H1 (cell line): ENCODE measurements around the gene SLC2A11. TPM values are rescaled to one million over a fixed set of nuclear protein-coding genes. Genes with fewer than 3 reads are reported as not detected.

Source experiments
- CTCF ChIA-PET: fragments of 300-600 bp; sonication (Branson Sonifier 250); formaldehyde crosslinking; loops from one replicate; lab custom pipeline; 2021; ENCODE audit not compliant: partially characterized antibody; lab: Charles Lee
- POLR2A ChIA-PET: fragments of 300-600 bp; sonication (Branson Sonifier 250); formaldehyde crosslinking; loops from one replicate; lab custom pipeline; 2021; ENCODE audit warnings: inconsistent platforms; ENCODE audit not compliant: partially characterized antibody; lab: Charles Lee
- DNase-seq, 2 experiments: peaks; one replicate each; pipeline versions ENCODE4 v3.0.0 to v3.0.0-alpha.2; 2010 to 2022; ENCODE audit warnings: low spot score in 2 of 2, low read depth in 1 of 2, mixed read lengths in 1 of 2
- FAIRE-seq: peaks from 2 replicates; lab custom pipeline; 2011; peaks lifted over from hg19 to GRCh38; lab: Jason Lieb, UNC
- H2AFZ ChIP-seq: 2 replicates; pipeline ENCODE4 v1.8.1; 2012; ENCODE audit warnings: low read length, inconsistent platforms
- H2AK5ac ChIP-seq: 2 replicates; pipeline ENCODE4 v1.6.1; 2013; ENCODE audit warnings: low read depth, low read length
- H2BK120ac ChIP-seq: replicated peaks from 2 replicates; pipeline ENCODE3; 2013; ENCODE audit warnings: low read depth, low read length, inconsistent platforms
- H2BK12ac ChIP-seq: 2 replicates; pipeline ENCODE4 v1.6.1; 2013; ENCODE audit warnings: low read depth, low read length
- H2BK15ac ChIP-seq: 2 replicates; pipeline ENCODE4 v1.6.1; 2013; ENCODE audit warnings: low read length
- H2BK20ac ChIP-seq: 2 replicates; pipeline ENCODE4 v1.6.1; 2013; ENCODE audit warnings: low read length
- H2BK5ac ChIP-seq: 2 replicates; pipeline ENCODE4 v1.6.1; 2013; ENCODE audit warnings: low read depth, low read length
- H3K14ac ChIP-seq: 2 replicates; pipeline ENCODE4 v1.6.1; 2013; ENCODE audit warnings: inconsistent platforms; ENCODE audit not compliant: insufficient read length
- H3K18ac ChIP-seq: 2 replicates; pipeline ENCODE4 v1.6.1; 2013; ENCODE audit warnings: low read length; ENCODE audit errors: extremely low read depth
- H3K23ac ChIP-seq: 2 replicates; pipeline ENCODE4 v1.6.1; 2013; ENCODE audit warnings: inconsistent platforms; ENCODE audit not compliant: insufficient read length
- H3K23me2 ChIP-seq: 2 replicates; pipeline ENCODE4 v1.6.1; 2013; ENCODE audit warnings: low read depth, low read length
- H3K27ac ChIP-seq: 2 replicates; pipeline ENCODE4 v1.6.1; 2011; ENCODE audit warnings: low read depth, low read length, inconsistent platforms
- H3K27me3 ChIP-seq, 4 experiments: replicated peaks in 1 of 4; 1 replicate in 1 of 4; 2 replicates in 3 of 4; pipeline versions ENCODE4 v1.6.1 to v1.8.1; 2011 to 2013; ENCODE audit warnings: low read length in 3 of 4, mild to moderate bottlenecking in 3 of 4, inconsistent platforms in 2 of 4, mixed read lengths in 2 of 4, moderate library complexity in 1 of 4; ENCODE audit not compliant: control insufficient read depth in 3 of 4, insufficient read depth in 3 of 4; ENCODE audit errors: extremely low read depth in 1 of 4
- H3K36me3 ChIP-seq, 4 experiments: 2 replicates each; pipeline versions ENCODE4 v1.6.1 to v1.8.1; 2011 to 2013; ENCODE audit warnings: mild to moderate bottlenecking in 4 of 4, low read length in 3 of 4, moderate library complexity in 2 of 4, control low read depth in 1 of 4, inconsistent platforms in 1 of 4; ENCODE audit not compliant: insufficient read depth in 4 of 4, control insufficient read depth in 2 of 4
- H3K4ac ChIP-seq: replicated peaks from 2 replicates; pipeline ENCODE3; 2013; ENCODE audit warnings: low read length, low read depth, mixed read lengths, inconsistent platforms; ENCODE audit not compliant: insufficient read length
- H3K4me1 ChIP-seq, 4 experiments: replicated peaks in 1 of 4; 1 replicate in 1 of 4; 2 replicates in 3 of 4; pipeline versions ENCODE4 v1.6.1 to v1.8.1; 2011 to 2013; ENCODE audit warnings: low read length in 3 of 4, inconsistent platforms in 2 of 4, mixed read lengths in 1 of 4; ENCODE audit not compliant: insufficient read depth in 4 of 4, control insufficient read depth in 3 of 4
- H3K4me2 ChIP-seq, 2 experiments: 2 replicates each; pipeline versions ENCODE4 v1.6.1 to v1.8.1; 2011 to 2013; ENCODE audit warnings: low read depth in 2 of 2, low read length in 2 of 2, control low read depth in 1 of 2, inconsistent platforms in 1 of 2, mild to moderate bottlenecking in 1 of 2; ENCODE audit not compliant: insufficient read depth in 1 of 2
- H3K4me3 ChIP-seq, 4 experiments: fragments of 200-600, 300-600 bp in 1 of 4; sonication (generic), shearing (Covaris generic), sonication (Bioruptor Twin) in 1 of 4; 2 replicates each; pipeline versions ENCODE4 v1.5.1 to v1.8.1; 2011 to 2016; ENCODE audit warnings: low read length in 4 of 4, low read depth in 3 of 4, control low read depth in 2 of 4, inconsistent platforms in 2 of 4, mild to moderate bottlenecking in 2 of 4, mixed read lengths in 1 of 4, moderate library complexity in 1 of 4; ENCODE audit not compliant: insufficient read depth in 2 of 4; ENCODE audit errors: extremely low read depth in 1 of 4
- H3K56ac ChIP-seq: replicated peaks from 2 replicates; pipeline ENCODE3; 2013; ENCODE audit warnings: low read depth, mild to moderate bottlenecking, mixed read lengths, low read length, inconsistent platforms; ENCODE audit not compliant: insufficient read length
- H3K79me1 ChIP-seq: 2 replicates; pipeline ENCODE4 v1.6.1; 2013; ENCODE audit warnings: low read depth, low read length, control low read depth
- H3K79me2 ChIP-seq, 2 experiments: 2 replicates each; pipeline versions ENCODE4 v1.6.1 to v1.8.1; 2012 to 2013; ENCODE audit warnings: low read length in 2 of 2, mild to moderate bottlenecking in 2 of 2, inconsistent platforms in 1 of 2; ENCODE audit not compliant: insufficient read depth in 2 of 2, control insufficient read depth in 1 of 2
- H3K9ac ChIP-seq, 4 experiments: replicated peaks in 1 of 4; 1 replicate in 1 of 4; 2 replicates in 3 of 4; pipeline versions ENCODE4 v1.6.1 to v1.8.1; 2011 to 2013; ENCODE audit warnings: low read depth in 3 of 4, low read length in 3 of 4, control low read depth in 2 of 4, mild to moderate bottlenecking in 2 of 4, moderate library complexity in 2 of 4, inconsistent platforms in 1 of 4; ENCODE audit errors: extremely low read depth in 1 of 4
- H3K9me3 ChIP-seq, 2 experiments: 2 replicates each; pipeline versions ENCODE4 v1.6.1 to v1.8.1; 2012 to 2013; ENCODE audit warnings: mild to moderate bottlenecking in 2 of 2, moderate library complexity in 2 of 2, control low read depth in 1 of 2, inconsistent platforms in 1 of 2, low read depth in 1 of 2, low read length in 1 of 2, mixed read lengths in 1 of 2; ENCODE audit not compliant: insufficient read depth in 2 of 2
- H4K20me1 ChIP-seq, 2 experiments: replicated peaks in 1 of 2; 2 replicates each; pipeline versions ENCODE3 to v1.8.1; 2011 to 2013; ENCODE audit warnings: inconsistent platforms in 2 of 2, low read length in 2 of 2, mild to moderate bottlenecking in 1 of 2; ENCODE audit not compliant: insufficient read depth in 2 of 2, control insufficient read depth in 1 of 2
- H4K5ac ChIP-seq: 2 replicates; pipeline ENCODE4 v1.6.1; 2013; ENCODE audit warnings: low read length, low read depth, mixed read lengths, inconsistent platforms; ENCODE audit not compliant: insufficient read length
- H4K8ac ChIP-seq: 2 replicates; pipeline ENCODE4 v1.8.0; 2013; ENCODE audit warnings: mild to moderate bottlenecking, moderate library complexity, low read length, inconsistent platforms; ENCODE audit not compliant: insufficient read depth; ENCODE audit errors: extremely low read depth
- H4K91ac ChIP-seq: replicated peaks from 2 replicates; pipeline ENCODE3; 2013; ENCODE audit warnings: low read length, mixed read lengths, inconsistent platforms; ENCODE audit not compliant: insufficient read length
- ASH2L ChIP-seq: fragments of 200-600, 300-600 bp; sonication (generic); IDR thresholded peaks from one replicate; pipeline ENCODE4 v1.7.1; 2017; ENCODE audit warnings: low read length
- ATF3 ChIP-seq: IDR thresholded peaks from 2 replicates; pipeline ENCODE4 v1.6.1; 2011; ENCODE audit warnings: low read depth, mild to moderate bottlenecking, low read length; ENCODE audit not compliant: insufficient read depth
- CEBPB ChIP-seq: IDR thresholded peaks from 2 replicates; pipeline ENCODE4 v1.6.1; 2012; ENCODE audit warnings: low read depth, low read length
- FOSL1 ChIP-seq: IDR thresholded peaks from 2 replicates; pipeline ENCODE4 v1.6.1; 2011; ENCODE audit warnings: mild to moderate bottlenecking, low read depth, low read length, moderate library complexity; ENCODE audit not compliant: insufficient read depth
- WGBS, 2 experiments: shearing (Covaris generic) in 1 of 2; methylation state at CpG; one replicate each; pipeline versions ENCODE4 v1.1.6 to v1.1.7; 2013 to 2015; ENCODE audit warnings: low lambda C conversion rate in 2 of 2, mixed read lengths in 2 of 2, inconsistent platforms in 1 of 2, low coverage in 1 of 2, missing lambda C conversion rate in 1 of 2; ENCODE audit not compliant: insufficient replicate concordance in 2 of 2, insufficient coverage in 1 of 2, insufficient read length in 1 of 2; ENCODE audit errors: extremely low coverage in 1 of 2, missing lambda C conversion rate in 1 of 2; 5-methylcytosine and 5-hydroxymethylcytosine counted together
- polyA plus RNA-seq, 7 experiments: library from polyadenylated mRNA; depleted of rRNA in 3 of 7; stranded (reverse) in 5 of 7; unstranded in 2 of 7; fragments of >200 nt in 5 of 7; fragments of 200-250 nt in 2 of 7; gene quantifications; 1 replicate in 5 of 7; 2 replicates in 1 of 7; 4 replicates in 1 of 7; pipeline versions ENCODE4 v1.2.1 to v1.2.3, GENCODE V29; 2011 to 2013; ENCODE audit warnings: missing spikeins in 2 of 7, mixed read lengths in 2 of 7
- total RNA-seq: library from RNA; stranded (reverse); fragmentation: NEBNext Ultra II Directional; extraction: Animal tissue kit (Norgen Biotek cat#: 25700); gene quantifications from 2 replicates; pipeline ENCODE4 v1.2.1, GENCODE V29; 2021

The SLC2A11 gene
- total and polyA plus RNA-seq, 2 of the 8 experiments (the other 6 are each of a cell fraction or from before 2014, with no cell fraction given), result 10.7 to 12.5 TPM

- H3K18ac ChIP-seq, result no peak overlapping the region
- WGBS, 2 experiments, result 100% methylated on average over 4 of the region's 4 CpGs; no CpG with 5 or more reads in 1 of the 2 experiments
- no peaks in the 10 kb centered on the region for H3K79me2 ChIP-seq
- H2BK20ac ChIP-seq, result no peak overlapping the region
- no peak overlapping the region for H3K56ac ChIP-seq
- no peaks in the 10 kb centered on the region for H3K9me3 ChIP-seq
- no peak for FAIRE-seq
- H4K20me1 ChIP-seq, result peaks cover 0 to 6% of the 10 kb centered on the region in 2 experiments
- H3K27ac ChIP-seq, result no peak overlapping the region
- H2AK5ac ChIP-seq, result no peak overlapping the region
- no peaks in the 10 kb centered on the region for H3K36me3 ChIP-seq
- no peak overlapping the region for H2AFZ ChIP-seq
- no peak overlapping the region for H4K91ac ChIP-seq
- ChIA-PET POLR2A (interaction anchor here (1.0 to 3.3 kb wide), 5 partner anchors 10 to 52 kb away, joined by 3 to 37 read pairs (median 6); partner anchors contain the start of gene MIF), CTCF (interaction anchor here (0.6 to 2.5 kb wide), 6 partner anchors 9 to 91 kb away, joined by 3 to 13 read pairs (median 6); partner anchors contain the start of genes CHCHD10 and MIF)
- no peak overlapping the region for H3K4ac ChIP-seq
- no peak overlapping the region for H3K23ac ChIP-seq
- peaks cover 3 to 15% (median 5%) of the 10 kb centered on the region in 4 experiments; a peak in 6 of 7 replicates for H3K4me1 ChIP-seq
- no peak overlapping the region for H4K5ac ChIP-seq
- H3K14ac ChIP-seq, result no peak overlapping the region
- H2BK15ac ChIP-seq, result no peak overlapping the region
- no peak overlapping the region for H2BK120ac ChIP-seq
- H3K27me3 ChIP-seq, result no peaks in the 10 kb centered on the region
- H3K79me1 ChIP-seq, result no peaks in the 10 kb centered on the region
- no peak overlapping the region for H3K9ac ChIP-seq
- DNase-seq, result no peak
- H3K4me3 ChIP-seq, result no peak overlapping the region
- peaks cover 11% of the 10 kb centered on the region for H3K23me2 ChIP-seq
- H3K4me2 ChIP-seq, result peak overlapping the region; percentile 76 to 97; a peak in 2 of 4 replicates
- no peak overlapping the region for H2BK5ac ChIP-seq
- H2BK12ac ChIP-seq, result no peak overlapping the region
- no peak overlapping the region for H4K8ac ChIP-seq
- TF ChIP-seq ASH2L (no peak), CEBPB (no peak), ATF3 (no peak), FOSL1 (no peak)
Observed at GRCh38 chr22:23859201-23859600, 1.5 kb downstream of the SLC2A11 start.
